ENCODE measurements around the gene MYO16. TPM values are rescaled to one million over a fixed set of nuclear protein-coding genes. Genes with fewer than 3 reads are reported as not detected.

Gene MYO16
- total and polyA plus RNA-seq, 2 experiments from 2014 or later: 0.02 to 0.15 TPM

GRCh38 chr13:108686027-108686426 is 56.6 kb downstream of the MYO16 start:
- no peak for TF ChIP-seq CTCF (IDR thresholded peaks at IDR 0.05; ENCODE audit: low read depth, low read length)
- Histone ChIP-seq H3K9me3 (ENCODE audit: low read depth) (no peaks in the 10 kb centered on the region), H3K4me1 (ENCODE audit: low read depth) (no peaks in the 10 kb centered on the region), H3K36me3 (no peaks in the 10 kb centered on the region), H3K27me3 (no peaks in the 10 kb centered on the region), H3K4me3 (no peak overlapping the region), H3K27ac (no peak overlapping the region)
- DNase-seq (ENCODE audit: low read depth in 1 of 2, low spot score in 1 of 2): no peak

GRCh38 chr13:108690726-108691125 is 61.3 kb downstream of the MYO16 start:
- no peak overlapping the region for H3K27ac ChIP-seq
- no peaks in the 10 kb centered on the region for H3K4me1 ChIP-seq (ENCODE audit: low read depth)
- TF ChIP-seq CTCF (IDR thresholded peaks at IDR 0.05; ENCODE audit: low read depth, low read length): no peak

GRCh38 chr13:108700422-108701170 is 71.2 kb downstream of the MYO16 start:
- Histone ChIP-seq H3K4me1 (ENCODE audit: low read depth) (no peaks in the 10 kb centered on the region), H3K27me3 (no peaks in the 10 kb centered on the region), H3K4me3 (no peak overlapping the region), H3K36me3 (no peaks in the 10 kb centered on the region), H3K27ac (no peak overlapping the region), H3K9me3 (ENCODE audit: low read depth) (no peaks in the 10 kb centered on the region)
- TF ChIP-seq CTCF (IDR thresholded peaks at IDR 0.05; ENCODE audit: low read depth, low read length): no peak
- DNase-seq (ENCODE audit: low read depth in 1 of 2, low spot score in 1 of 2): no peak

More at GRCh38 chr13:108690726-108691125, 61.3 kb downstream of the MYO16 start:
- Histone ChIP-seq H3K9me3 (ENCODE audit: low read depth) (no peaks in the 10 kb centered on the region), H3K36me3 (no peaks in the 10 kb centered on the region), H3K4me3 (no peak overlapping the region), H3K27me3 (no peaks in the 10 kb centered on the region)
- DNase-seq (ENCODE audit: low read depth in 1 of 2, low spot score in 1 of 2): no peak

GRCh38 chr13:108702171-108702570 is 72.8 kb downstream of the MYO16 start:
- Histone ChIP-seq H3K27ac (no peak overlapping the region), H3K4me1 (ENCODE audit: low read depth) (no peaks in the 10 kb centered on the region), H3K9me3 (ENCODE audit: low read depth) (no peaks in the 10 kb centered on the region), H3K27me3 (no peaks in the 10 kb centered on the region), H3K4me3 (no peak overlapping the region), H3K36me3 (no peaks in the 10 kb centered on the region)
- no peak for DNase-seq (ENCODE audit: low read depth in 1 of 2, low spot score in 1 of 2)
- no peak for TF ChIP-seq CTCF (IDR thresholded peaks at IDR 0.05; ENCODE audit: low read depth, low read length)

GRCh38 chr13:108705031-108705430 is 75.6 kb downstream of the MYO16 start:
- no peak for DNase-seq (ENCODE audit: low read depth in 1 of 2, low spot score in 1 of 2)
- Histone ChIP-seq H3K4me3 (no peak overlapping the region), H3K9me3 (ENCODE audit: low read depth) (no peaks in the 10 kb centered on the region), H3K36me3 (no peaks in the 10 kb centered on the region), H3K4me1 (ENCODE audit: low read depth) (peaks cover 4% of the 10 kb centered on the region), H3K27ac (no peak overlapping the region), H3K27me3 (no peaks in the 10 kb centered on the region)
- TF ChIP-seq CTCF (IDR thresholded peaks at IDR 0.05; ENCODE audit: low read depth, low read length): no peak
